HG03025 (cell line): ENCODE data around the gene PTPRT.
"Not testable (repeated sequence)": the region's sequence is repeated elsewhere in the genome, so short reads cannot be mapped to it uniquely, and the experiment has no call there.

Experiments
- ATAC-seq: cut with Tn5 transposase; IDR thresholded peaks from one replicate; pipeline ENCODE4 v1.9.1; 2021; ENCODE audit warnings: mild to moderate bottlenecking, moderate library complexity; ENCODE audit not compliant: unreplicated experiment, low FRiP score

Gene PTPRT

DNA sequence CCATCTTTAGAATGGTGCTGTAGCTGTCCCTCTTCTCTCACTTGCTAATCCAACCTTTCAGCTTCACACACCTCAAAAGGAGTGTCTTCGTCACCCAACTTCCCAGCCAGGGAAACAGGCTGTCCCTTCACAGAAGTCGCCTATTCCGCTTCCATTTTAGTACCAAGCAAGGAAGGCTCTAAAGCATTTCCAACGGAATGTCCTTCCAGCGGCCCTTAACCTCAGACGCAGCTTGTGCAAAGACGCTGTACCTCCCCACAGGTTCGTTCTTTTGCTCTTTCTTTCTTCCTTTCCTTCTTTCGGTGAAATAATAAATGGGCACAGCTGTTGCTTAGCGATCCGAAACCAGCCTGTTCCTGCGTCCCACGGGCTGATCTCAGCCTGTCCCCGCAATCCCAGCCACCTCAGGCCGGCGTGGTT lies 1.5 kb downstream of the PTPRT start:
- ATAC-seq: no peak

DNA sequence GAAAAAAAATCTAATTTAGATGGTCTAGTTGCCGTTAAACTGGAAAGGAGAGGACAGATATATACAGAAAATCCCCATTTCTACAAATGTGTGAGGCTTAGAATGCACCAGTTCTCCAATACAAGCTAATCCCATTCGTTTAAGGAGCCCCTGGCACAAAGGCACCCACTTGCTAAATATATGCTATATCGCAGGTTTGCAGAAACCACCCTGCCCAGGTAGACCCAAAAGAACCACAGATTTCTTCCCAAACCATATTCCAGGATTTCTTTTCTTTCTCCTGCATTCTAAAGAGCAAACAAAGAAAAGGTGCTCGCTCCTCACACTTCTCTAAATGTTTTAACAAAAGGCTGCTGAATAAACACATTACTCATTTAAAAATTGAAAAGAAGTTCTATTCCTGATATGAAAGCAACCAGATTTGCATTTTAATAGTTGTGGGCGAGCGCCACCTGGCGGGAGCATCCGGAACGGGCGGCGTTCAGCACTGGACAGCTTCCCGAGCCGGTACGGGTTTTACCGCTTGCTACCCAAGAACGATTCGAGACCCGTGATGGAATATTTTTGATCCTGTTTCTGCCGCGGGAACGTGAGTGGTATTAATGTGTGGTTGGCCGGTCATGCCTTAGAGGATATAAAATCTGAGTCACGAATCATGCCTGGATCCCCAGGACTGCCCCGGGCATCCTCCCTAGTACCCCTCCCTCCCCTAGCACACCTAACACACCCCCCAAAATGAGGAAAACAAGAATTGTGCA lies 2.1 kb downstream of the PTPRT start:
- no peak for ATAC-seq

DNA sequence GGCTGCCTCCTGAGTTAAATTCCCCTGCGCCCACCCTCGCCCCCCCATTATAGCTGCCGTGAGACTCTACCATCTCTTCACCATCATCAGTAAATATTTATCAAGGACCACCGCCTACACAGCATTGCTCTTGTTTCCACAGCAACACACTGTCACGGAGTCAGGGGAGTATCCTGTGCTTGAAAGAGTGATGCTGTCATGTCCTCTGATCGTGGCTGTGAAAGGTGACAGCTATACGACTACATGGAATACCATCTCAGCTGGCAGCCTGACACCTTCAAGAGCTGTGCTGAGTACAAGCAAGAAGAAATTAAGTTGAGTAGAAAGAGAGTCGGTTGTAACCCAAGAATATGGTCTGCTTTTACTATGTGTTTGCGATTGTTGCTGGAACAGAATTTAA lies 3.4 kb downstream of the PTPRT start:
- no peak for ATAC-seq

DNA sequence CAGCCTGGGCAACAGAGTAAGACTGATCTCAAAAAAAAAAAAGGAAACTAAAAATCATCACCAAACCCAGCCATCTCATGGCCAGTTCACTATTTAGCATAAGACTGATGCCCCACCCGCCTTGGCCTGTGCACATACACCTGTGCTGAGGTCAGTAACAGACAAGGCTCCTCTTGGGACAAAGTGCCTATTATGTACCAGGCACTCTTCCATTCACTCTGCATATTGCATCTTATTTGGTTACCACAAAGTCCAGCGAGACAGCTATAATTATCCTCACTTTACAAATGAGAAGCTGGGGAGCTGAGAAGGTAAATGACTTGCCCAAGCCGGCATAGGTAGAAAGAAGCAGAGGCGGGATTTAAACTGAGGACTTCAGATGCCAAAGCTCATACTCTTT lies 3.8 kb downstream of the PTPRT start:
- ATAC-seq: no peak

DNA sequence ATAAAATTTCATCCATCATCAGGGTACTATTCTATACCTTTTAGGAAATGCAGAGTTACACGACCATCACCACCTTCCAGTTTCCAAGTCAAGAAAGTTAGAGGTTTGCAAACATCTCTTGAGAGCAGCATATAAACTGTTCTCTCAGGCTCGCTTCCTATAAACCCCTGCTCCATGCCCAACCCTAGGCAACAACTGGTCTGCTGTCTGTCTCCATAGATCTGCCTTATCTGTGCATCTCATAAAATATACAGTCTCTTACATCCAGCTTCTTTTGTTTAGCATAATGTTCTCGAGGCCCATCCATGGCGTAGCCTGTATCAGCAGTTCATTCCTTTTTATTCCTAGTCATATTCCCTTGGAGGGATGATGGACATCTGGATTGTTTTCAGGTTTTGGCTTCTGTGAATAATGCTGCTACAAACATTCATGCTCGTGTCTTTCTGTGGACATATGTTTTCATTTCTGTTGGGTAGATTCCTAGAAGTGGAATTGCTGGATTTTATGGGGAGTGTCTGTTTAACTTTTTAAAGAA lies 6.1 kb downstream of the PTPRT start:
- no peak for ATAC-seq

DNA sequence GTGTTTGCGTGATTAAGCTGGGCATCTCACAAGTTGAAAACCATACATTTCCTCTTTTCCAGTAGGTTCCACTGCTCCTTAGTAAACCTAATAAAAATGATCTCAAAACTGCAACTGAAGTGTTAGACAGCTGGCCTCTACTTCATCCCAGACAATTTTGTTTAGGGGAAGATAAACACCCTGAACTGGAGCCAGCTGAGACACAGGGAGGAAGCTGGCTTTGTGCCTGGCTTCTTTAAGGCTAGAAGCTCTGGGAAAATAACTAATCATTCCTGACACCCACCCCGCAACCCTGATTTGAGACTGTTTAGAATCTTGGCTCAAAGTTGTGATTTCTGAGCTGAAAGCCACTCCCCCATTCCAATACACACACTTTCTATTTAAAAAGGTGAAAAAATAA lies 11.6 kb downstream of the PTPRT start:
- ATAC-seq: no peak

DNA sequence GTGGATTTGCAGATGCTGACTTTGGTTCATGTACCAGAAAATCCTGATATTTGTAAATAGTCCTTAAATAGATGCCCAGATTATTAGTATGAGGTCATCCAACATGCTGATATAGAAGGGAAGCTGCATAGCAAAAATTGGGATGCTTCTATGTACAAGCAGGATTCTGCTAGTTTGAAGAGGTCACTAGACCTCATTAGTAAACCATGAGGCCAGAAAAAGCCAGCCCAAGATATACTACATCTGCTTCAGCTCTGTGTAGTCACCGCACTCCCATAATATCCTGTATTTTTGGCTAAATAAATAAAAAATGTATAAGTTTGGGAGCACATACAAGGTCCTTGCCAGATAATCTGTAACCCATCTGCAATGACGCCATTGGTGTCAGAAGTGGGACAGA lies 13.0 kb downstream of the PTPRT start:
- ATAC-seq: no peak

DNA sequence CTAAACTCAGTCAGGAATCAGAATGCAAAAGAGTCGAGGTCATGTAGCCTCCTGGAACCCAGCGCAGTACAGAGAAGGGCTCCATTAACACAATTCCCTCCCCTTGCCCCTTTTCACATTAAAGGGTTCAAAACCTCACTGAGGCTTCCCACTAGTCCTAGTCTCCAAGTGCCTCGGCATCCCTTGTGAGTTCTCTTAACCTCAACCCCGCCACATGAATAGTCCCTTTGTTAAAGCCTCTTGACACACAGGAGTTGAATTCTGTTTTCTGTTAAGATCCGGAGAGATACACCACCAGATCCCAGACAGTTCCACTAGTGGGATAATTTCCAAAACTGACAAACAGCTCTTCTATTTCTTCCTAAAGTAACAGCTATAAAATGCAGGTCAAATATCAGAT lies 17.8 kb downstream of the PTPRT start:
- ATAC-seq: no peak

DNA sequence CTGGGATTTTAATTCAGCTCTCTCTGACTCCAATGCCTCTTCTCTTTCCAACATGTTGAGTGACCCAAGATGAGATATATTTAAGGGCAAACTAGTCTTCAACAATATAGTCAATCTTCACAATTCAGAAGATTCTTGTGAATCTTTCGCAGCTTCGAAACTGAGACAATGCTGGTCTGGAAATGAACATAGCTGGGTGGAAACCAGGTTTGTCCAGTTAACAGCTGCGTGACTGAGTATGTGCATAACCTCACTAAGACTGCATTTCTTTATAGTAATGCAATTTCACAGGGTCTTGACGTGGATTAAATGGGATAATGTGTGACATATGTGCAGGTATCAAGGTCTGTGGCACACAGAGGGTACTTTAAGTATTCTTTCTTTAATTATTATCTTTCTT lies 18.9 kb downstream of the PTPRT start:
- no peak for ATAC-seq

DNA sequence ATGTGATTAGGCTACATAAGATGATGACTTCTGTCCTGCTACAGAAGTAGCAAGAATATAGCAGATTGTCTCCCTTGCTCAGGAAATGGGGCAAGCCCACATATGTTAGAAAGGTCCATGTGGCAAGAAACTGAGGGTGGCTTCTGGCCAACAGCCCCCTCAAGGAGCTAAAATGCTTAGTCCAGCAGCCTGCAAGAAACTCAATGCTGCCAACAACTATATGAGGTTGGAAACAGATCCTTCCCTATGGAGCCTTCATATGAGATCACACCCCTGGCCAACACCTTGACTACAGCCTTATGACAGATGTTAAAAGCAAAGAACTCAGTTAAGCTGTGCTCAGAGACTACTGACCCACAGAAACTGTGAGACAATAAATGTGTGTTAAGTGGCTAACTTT lies 22.1 kb downstream of the PTPRT start:
- ATAC-seq: no peak

DNA sequence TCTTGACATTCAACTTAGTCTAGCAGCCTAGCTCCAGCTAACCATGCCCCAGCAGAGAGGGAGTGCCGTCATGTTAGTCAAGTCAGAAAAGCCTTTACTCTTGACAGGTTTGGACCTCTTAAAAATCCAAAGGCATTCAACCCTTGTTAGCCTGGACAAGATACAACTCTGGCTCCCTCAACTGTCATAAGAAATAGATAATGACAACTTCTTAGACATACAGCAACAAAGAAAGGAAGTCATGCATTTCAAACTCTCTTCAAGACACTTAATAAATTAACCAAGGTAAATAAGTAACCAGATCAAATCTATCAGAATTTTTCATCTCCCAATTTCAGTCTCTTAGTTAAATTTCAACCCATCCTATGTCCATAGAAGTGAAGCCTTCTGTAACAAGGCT lies 22.7 kb downstream of the PTPRT start:
- no peak for ATAC-seq

DNA sequence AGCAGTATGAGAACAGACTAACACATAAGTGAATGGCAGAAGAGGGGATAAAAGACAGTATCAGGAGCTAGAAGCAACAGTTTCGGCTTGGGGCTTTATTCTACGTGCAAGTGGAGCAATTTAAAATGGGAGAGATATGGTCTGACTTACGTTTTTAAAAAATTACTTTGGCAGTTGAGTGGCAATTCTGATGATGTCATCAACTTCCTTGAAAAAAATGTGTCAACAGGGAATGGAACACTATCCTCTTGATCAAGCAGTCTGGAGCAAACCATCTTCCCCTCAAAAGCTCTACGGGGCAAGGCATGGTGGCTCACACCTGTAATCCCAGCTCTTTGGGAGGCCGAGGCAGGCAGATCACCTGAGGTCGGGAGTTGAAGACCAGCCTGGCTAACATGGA lies 24.1 kb downstream of the PTPRT start:
- ATAC-seq: no peak

DNA sequence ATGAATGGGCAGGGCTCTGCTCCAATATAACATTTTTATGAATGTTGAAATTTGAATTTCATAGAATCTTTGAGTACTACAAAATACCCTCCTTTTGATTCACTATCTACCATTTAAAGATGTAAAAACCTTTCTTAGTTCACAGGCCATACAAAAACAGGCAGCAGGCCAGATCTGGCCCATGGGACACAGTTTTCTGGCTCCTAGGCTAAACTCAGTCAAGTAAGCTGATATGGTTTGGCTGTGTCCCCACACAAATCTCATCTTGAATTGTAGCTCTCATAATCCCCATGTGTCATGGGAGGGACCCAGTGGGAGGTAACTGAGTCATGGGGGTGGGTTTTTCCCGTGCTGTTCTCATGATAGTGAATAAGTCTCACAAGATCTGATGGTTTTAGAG lies 25.0 kb downstream of the PTPRT start:
- not testable (repeated sequence) for ATAC-seq

DNA sequence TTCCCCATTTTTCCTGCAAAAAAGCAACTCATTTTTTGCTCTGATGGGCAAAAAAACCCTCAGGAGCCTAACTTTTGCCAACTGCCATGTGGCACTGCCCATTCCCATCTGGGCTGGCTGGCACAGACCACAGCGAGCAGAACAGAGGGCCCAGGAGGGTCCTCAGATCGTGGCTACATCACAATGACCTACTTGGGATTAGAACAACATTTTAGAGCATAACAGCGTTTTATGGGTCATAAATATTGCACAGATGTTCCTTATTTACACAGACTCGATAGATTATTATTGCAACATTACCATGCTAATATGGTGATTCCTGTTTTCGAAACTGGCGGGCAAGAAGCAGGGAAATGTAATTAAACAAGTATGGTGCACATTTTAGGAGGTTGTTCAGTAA lies 28.0 kb downstream of the PTPRT start:
- no peak for ATAC-seq

DNA sequence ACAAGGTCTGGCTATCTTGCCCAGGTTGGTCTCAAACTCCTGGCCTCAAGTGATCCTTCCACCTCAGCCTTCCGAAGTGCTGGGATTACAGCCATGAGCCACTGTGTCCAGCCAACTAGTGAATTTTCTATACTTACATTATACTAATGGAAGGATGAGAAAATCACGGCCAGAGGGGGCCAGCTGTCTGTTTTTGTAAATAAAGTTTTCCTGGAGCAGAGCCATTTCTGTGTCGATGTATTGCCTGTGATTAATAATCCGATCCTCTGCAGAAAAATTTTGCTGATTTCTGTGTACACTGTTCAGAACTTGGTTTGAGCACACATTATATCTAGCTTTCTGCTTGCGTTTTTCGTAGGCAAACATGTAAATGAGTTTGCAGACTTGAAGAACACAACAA lies 28.8 kb downstream of the PTPRT start:
- no peak for ATAC-seq

DNA sequence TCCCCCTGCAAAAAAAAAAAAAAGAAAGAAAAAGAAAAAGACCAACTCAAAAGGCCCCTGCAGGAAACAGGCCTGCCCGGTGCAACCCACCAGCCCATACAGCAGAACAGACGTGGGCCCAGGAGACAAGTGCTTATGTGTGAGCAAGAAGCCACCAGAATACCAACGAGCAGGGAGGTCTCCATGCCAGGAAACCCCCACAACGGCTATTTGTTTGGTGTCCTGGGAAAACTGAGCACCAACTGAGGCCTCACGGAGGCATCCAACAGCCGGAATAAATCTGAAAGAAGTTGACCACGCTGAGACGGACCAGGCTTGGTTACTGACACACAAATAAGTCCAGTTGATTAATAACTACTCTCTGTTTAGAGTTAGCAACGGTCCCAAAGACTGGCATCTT lies 29.7 kb downstream of the PTPRT start:
- ATAC-seq: no peak

DNA sequence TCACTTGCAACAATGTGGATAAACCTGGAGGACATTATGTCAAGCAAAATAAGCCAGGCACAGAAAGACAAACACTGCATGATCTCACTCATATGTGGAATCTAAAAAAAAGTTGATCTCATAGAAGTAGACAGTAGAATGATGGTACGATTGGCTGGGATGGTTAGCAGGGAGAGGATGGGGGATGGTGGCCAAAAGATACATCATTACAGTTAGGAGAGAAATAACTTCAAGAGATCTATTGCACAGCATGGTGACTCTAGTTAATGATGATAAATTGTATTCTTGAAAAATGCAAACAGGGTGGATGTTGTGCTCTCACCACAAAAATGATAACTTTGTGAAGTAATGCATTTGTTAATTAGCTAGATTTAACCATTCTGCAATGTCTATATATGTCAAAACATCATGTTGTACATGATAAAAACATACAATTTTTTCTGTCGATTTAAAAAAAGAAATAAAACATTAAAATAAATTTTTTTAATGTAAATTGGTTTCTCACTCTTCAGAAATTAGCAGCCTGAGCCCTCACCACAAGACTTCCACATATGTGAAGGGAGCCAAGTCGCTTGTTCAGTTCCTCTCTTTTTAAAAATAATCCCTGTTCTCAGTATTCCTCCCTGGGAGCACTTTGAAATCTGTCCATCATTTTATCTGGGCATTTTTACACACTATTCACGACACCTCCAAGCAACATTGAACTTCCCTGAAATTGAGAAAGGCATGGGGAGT lies 34.2 kb downstream of the PTPRT start:
- ATAC-seq: no peak

DNA sequence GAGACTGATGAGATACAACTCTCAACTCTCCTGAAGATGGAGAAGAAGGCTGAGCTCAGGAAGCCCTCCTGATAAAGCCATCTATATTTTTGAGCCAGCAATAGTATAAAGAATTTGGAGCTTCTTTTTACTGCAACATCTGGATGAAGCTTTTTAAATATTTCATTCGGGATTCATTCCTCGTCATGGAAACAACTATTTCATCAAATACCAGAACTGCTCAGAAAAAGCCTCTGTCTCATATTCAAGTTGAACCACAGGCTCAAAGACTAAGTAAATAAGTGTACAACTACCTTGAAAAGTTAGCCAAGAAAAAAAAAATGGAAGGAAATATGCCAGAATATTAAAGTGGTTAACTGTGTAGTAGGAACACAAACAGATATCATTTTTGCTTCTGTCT lies 37.8 kb downstream of the PTPRT start:
- ATAC-seq: no peak

DNA sequence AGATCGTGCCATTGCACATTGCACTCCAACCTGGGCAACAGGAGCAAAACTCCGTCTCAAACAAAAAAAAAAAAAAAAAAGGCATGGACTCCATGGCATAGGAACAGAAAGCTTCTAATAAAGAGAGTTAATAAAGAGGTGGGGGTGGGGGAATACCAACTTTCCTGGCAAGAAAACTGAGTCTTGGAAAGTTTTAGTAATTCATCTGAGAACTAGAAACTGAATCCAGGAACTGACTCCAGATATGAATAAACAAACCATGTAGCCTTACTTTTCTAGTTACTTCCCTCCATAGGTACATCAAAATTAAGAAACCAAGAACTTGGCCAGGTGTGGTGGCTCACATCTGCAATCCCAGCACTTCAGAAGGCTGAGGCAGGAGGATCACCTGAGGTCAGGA lies 38.5 kb downstream of the PTPRT start:
- ATAC-seq: no peak

DNA sequence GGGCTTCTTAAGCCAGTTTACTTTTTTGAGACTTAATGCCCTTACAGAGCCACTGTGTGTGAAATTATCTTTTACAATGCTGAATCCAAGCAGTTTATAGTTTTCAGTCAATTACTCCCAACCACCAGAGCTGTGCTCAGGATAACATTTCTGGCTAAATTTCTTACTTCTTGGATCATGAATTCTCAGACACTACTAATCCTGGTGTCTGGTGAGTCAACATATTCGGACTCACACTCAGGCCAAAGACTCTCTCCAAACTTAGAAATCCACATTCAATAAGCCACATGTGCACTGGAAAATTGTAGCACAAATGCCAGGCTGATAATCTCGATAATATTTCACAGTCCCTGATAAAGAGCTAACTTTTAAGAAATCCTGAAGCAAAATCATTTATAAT lies 49.0 kb downstream of the PTPRT start:
- ATAC-seq: no peak

DNA sequence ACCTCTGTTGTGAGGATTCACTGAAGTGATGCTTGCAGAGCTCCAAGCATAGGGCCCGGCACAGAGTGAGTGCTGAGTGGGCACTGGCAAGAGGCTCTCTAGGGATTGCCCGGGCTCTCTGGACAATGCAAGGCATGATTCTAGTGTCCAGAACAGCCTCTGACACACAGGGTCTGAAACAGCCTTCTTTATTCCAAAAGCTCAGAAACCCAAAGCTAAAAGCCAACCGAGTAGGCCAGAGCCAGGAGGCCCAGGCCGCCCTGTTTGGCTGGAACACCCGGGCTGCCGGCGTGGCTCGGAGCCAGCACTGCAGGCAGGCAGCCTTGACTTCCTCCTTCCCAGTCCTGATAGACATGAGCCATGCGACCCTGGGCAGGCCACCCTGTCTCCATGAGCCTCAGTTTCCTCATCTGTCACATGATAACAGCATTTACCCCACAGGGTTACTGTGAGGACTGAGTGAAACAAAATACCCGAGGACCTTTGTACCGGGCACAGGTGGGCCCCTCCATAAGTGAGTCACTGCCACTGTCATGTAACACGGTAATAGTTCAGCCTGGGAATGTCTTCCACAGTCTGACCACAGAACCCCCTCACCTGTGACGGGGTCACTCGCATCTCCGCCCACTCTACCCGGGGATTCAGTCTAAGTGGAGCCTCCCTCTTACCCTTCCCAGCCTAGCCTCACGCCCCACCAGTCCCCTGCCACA lies 51.5 kb downstream of the PTPRT start:
- ATAC-seq: no peak
